Measurements from ENCODE around the gene EFNA1.
A peak's percentile ranks its signal among the peaks of the same experiment; 100 is the strongest.

The EFNA1 gene

DNA sequence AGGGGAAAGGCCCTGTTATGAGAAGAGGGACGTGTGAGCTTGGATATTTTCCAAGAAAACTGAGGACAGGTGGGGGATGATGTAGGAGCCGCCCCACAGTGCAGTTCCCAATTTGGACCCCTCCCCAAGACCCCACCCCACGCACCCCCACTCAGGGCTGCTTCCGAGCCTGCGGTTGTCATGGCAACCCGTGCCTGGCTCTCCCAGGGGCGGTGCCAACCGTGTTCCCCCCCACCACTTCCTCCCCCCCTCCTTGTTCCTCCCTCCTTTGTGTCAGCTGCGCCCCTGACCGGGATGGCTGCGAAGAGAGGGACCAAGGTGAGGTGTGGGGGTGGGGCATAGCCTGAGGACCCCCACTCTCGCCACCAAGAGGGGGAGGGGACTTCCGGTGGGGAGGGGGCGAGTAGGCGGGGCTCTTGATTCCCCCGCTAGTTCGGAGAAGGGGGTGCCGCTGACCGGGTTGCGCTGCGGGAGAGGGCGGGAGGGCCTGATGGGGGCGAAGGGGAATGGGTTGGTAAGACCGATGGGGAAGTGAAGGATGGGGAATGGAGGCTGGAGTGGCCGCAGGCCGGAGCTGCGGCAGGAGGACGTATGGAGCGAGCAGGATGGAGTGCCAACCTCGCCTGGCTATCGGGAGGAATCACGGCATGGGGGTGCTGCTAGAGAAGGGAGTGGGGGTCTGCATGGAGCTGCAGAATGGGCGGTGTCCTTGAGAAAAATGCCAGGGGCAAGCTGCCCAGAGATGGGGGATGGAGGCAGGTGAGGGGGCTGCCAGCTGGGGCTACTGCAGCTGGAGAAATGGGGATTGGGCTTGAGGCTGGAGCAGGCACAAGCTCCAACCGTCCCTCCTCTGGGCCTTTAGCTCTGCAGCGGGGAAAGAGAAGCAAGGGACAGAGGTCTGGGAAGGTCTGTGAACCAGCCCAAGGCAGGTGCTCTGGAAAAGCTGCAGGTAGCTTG is 46.9 kb downstream of the EFNA1 start:
- DNase-seq (ENCODE audit: extremely low spot score): no peak
- ChIA-PET CTCF (interaction anchor here (1.0 to 5.7 kb wide), 5 partner anchors 19 to 89 kb away, joined by 4 to 52 read pairs (median 7); no protein-coding TSS in a partner anchor), POLR2A (interaction anchor here (0.6 to 4.5 kb wide), 13 partner anchors 11 to 435 kb away, joined by 3 to 96 read pairs (median 5); partner anchors contain the start of genes ADAM15, DPM3, MTX1 and SLC50A1)
- TF ChIP-seq TARDBP (IDR thresholded peaks at IDR 0.05): no peak
- TF ChIP-seq HDGF (IDR thresholded peaks at IDR 0.05; ENCODE audit: borderline replicate concordance): no peak
- TF ChIP-seq FOXK2 (IDR thresholded peaks at IDR 0.05): no peak
- TF ChIP-seq NFRKB (IDR thresholded peaks at IDR 0.05): no peak
- TF ChIP-seq ZNF384 (IDR thresholded peaks at IDR 0.05): no peak
- no peak for TF ChIP-seq BHLHE40 (IDR thresholded peaks at IDR 0.05; ENCODE audit: borderline replicate concordance)
- TF ChIP-seq FOXA1 (IDR thresholded peaks at IDR 0.05): no peak
- no peak for TF ChIP-seq ELF4 (IDR thresholded peaks at IDR 0.05)
- no peak for TF ChIP-seq ARNT (IDR thresholded peaks at IDR 0.05)
- no peak for TF ChIP-seq SP1 (IDR thresholded peaks at IDR 0.05)
- TF ChIP-seq CTBP1 (IDR thresholded peaks at IDR 0.05; ENCODE audit: borderline replicate concordance): no peak
- TF ChIP-seq FOXM1 (IDR thresholded peaks at IDR 0.05; ENCODE audit: borderline replicate concordance): no peak
- TF ChIP-seq L3MBTL2 (conservative IDR thresholded peaks at IDR 0.05): no peak
- no peak for TF ChIP-seq LEF1 (IDR thresholded peaks at IDR 0.05; ENCODE audit: borderline replicate concordance)
- TF ChIP-seq SUZ12 (IDR thresholded peaks at IDR 0.05): no peak
- TF ChIP-seq, protein P1, sequence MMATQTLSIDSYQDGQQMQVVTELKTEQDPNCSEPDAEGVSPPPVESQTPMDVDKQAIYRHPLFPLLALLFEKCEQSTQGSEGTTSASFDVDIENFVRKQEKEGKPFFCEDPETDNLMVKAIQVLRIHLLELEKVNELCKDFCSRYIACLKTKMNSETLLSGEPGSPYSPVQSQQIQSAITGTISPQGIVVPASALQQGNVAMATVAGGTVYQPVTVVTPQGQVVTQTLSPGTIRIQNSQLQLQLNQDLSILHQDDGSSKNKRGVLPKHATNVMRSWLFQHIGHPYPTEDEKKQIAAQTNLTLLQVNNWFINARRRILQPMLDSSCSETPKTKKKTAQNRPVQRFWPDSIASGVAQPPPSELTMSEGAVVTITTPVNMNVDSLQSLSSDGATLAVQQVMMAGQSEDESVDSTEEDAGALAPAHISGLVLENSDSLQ (IDR thresholded peaks at IDR 0.05): no peak

DNA sequence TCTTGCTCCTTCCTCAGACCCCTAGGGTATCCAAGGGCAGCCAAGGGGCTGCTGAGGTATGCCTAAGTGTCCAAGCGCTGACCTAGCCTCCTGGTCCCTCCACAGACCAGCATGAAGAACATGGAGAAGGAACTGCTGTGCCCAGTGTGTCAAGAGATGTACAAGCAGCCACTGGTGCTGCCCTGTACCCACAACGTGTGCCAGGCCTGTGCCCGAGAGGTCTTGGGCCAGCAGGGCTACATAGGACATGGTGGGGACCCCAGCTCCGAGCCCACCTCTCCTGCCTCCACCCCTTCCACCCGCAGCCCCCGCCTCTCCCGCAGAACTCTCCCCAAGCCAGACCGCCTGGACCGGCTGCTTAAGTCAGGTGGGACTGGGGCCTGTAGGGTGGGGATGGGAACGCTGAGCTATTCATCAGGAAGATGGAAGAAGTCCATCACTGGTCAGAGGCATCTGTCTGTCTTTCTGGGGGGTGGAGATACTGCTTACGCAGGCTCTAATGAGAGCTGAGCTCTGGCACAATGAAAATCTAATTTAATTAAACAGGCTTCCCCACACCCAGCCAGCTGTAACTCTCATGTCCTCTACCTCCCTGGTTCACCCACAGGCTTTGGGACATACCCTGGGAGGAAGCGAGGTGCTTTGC is 47.7 kb downstream of the EFNA1 start:
- ChIA-PET POLR2A (interaction anchor here (0.7 to 4.5 kb wide), 7 partner anchors 8 to 52 kb away, joined by 3 to 96 read pairs (median 4); partner anchors contain the start of genes DPM3 and SLC50A1), CTCF (interaction anchor here (0.8 to 5.7 kb wide), 5 partner anchors 18 to 90 kb away, joined by 4 to 52 read pairs (median 6); no protein-coding TSS in a partner anchor)
- DNase-seq (ENCODE audit: extremely low spot score): no peak
- TF ChIP-seq ZNF384 (IDR thresholded peaks at IDR 0.05): no peak
- TF ChIP-seq LEF1 (IDR thresholded peaks at IDR 0.05; ENCODE audit: borderline replicate concordance): no peak
- no peak for TF ChIP-seq HDGF (IDR thresholded peaks at IDR 0.05; ENCODE audit: borderline replicate concordance)
- TF ChIP-seq FOXM1 (IDR thresholded peaks at IDR 0.05; ENCODE audit: borderline replicate concordance): no peak
- TF ChIP-seq NFRKB (IDR thresholded peaks at IDR 0.05): no peak
- TF ChIP-seq L3MBTL2 (conservative IDR thresholded peaks at IDR 0.05): no peak
- TF ChIP-seq SP1 (IDR thresholded peaks at IDR 0.05): no peak
- TF ChIP-seq FOXK2 (IDR thresholded peaks at IDR 0.05): no peak
- TF ChIP-seq FOXA1 (IDR thresholded peaks at IDR 0.05): no peak
- TF ChIP-seq ELF4 (IDR thresholded peaks at IDR 0.05): no peak

DNA sequence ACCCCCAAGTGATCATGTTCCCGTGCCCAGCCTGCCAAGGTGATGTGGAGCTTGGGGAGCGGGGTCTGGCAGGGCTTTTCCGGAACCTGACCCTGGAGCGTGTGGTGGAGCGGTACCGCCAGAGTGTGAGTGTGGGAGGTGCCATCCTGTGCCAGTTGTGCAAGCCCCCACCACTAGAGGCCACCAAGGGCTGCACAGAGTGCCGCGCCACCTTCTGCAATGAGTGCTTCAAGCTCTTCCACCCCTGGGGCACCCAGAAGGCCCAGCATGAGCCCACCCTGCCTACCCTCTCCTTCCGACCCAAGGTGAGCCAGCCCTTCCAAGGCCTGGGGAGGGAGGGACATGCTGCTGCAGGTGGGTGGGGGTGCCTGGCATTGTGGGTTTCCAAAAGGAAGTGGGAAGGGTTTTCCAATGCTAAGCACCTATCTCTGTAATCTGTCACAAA is 48.3 kb downstream of the EFNA1 start:
- CTCF ChIA-PET: interaction anchor here (0.6 to 5.7 kb wide), 6 partner anchors 18 to 987 kb away, joined by 3 to 52 read pairs (median 5); no protein-coding TSS in a partner anchor
- DNase-seq (ENCODE audit: extremely low spot score): no peak
- TF ChIP-seq L3MBTL2 (conservative IDR thresholded peaks at IDR 0.05): no peak
- TF ChIP-seq CTBP1 (IDR thresholded peaks at IDR 0.05; ENCODE audit: borderline replicate concordance): no peak
- TF ChIP-seq SP1 (IDR thresholded peaks at IDR 0.05): no peak
- POLR2A ChIA-PET: interaction anchor here (1.1 to 4.5 kb wide), 4 partner anchors 9 to 51 kb away, joined by 3 to 96 read pairs (median 5); partner anchors contain the start of gene SLC50A1

DNA sequence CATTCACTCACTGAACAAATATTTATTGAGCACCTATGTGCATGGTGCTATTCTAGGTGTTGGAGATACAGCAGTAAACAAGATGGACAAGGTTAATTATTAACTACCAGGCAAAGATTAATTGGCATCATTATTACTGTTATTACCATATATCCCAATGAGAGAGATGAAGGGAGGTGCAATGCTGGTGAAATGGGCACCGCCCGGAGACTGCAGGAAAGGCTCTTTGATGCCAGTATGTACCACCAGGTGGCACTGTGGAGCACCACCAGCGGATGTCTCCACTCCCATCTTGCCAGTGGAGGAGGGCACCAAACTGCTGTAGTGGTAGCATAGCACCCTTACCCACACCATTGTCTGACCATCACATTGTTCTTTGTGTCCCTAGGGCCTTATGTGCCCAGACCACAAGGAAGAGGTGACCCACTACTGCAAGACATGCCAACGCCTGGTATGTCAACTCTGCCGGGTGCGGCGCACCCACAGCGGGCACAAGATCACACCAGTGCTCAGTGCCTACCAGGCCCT is 48.9 kb downstream of the EFNA1 start:
- TF ChIP-seq FOXA1 (IDR thresholded peaks at IDR 0.05): no peak
- TF ChIP-seq L3MBTL2 (conservative IDR thresholded peaks at IDR 0.05): no peak
- POLR2A ChIA-PET: interaction anchor here (1.0 to 3.1 kb wide), 3 partner anchors 9 to 50 kb away, joined by 3 to 22 read pairs (median 3); no protein-coding TSS in a partner anchor
- CTCF ChIA-PET: interaction anchor here (0.6 to 2.0 kb wide), 5 partner anchors 9 to 987 kb away, joined by 3 to 14 read pairs (median 3); no protein-coding TSS in a partner anchor

DNA sequence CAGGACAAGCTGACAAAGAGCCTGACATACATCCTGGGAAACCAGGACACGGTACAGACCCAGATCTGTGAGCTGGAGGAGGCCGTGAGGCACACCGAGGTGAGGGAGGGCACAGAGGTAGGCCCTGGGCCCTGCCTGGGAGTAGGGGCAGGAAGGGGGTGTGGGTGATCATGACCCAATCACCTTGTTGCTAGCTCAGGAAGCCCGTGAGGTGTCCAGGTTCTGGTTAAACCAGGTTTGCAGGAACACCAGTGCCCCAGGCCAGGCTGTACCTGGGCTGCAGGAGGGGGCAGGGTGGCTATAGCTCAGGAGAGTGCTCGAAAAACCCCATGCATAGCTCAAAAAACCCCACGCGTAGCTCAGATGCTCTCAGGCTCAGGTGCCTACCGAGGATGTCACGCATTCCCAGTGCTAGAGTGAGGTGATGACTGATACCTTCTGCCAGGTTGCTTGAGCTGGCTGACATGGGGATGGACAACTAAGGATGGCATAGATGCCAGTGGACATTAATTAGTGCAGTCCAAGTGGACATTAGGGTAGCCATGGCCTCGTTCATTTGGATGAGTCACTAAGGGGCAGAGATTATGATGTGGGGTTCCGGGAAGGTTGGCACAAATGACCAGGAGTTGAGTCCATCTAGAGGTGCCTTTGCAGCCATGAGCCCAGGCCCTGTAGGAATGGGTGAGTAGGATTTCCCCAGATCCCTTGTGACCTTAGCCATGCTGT is 49.7 kb downstream of the EFNA1 start:
- ChIA-PET POLR2A (interaction anchor here (1.0 to 3.1 kb wide), 2 partner anchors 17 to 49 kb away, joined by 3 to 22 read pairs; no protein-coding TSS in a partner anchor), CTCF (interaction anchor here (0.8 to 2.0 kb wide), 4 partner anchors 10 to 17 kb away, joined by 3 to 14 read pairs (median 4); no protein-coding TSS in a partner anchor)
- DNase-seq (ENCODE audit: extremely low spot score): no peak
- TF ChIP-seq BHLHE40 (IDR thresholded peaks at IDR 0.05; ENCODE audit: borderline replicate concordance) (no peak), ELF4 (IDR thresholded peaks at IDR 0.05) (no peak), CTBP1 (IDR thresholded peaks at IDR 0.05; ENCODE audit: borderline replicate concordance) (no peak), ZNF384 (IDR thresholded peaks at IDR 0.05) (no peak), ARNT (IDR thresholded peaks at IDR 0.05) (no peak), NFRKB (IDR thresholded peaks at IDR 0.05) (no peak), FOXA1 (IDR thresholded peaks at IDR 0.05) (no peak), TARDBP (IDR thresholded peaks at IDR 0.05) (no peak), SUZ12 (IDR thresholded peaks at IDR 0.05) (no peak), HDGF (IDR thresholded peaks at IDR 0.05; ENCODE audit: borderline replicate concordance) (no peak), L3MBTL2 (conservative IDR thresholded peaks at IDR 0.05) (no peak), SP1 (IDR thresholded peaks at IDR 0.05) (no peak)

More for the DNA sequence above, 48.9 kb downstream of the EFNA1 start:
- DNase-seq (ENCODE audit: extremely low spot score): peak; percentile 89

DNA sequence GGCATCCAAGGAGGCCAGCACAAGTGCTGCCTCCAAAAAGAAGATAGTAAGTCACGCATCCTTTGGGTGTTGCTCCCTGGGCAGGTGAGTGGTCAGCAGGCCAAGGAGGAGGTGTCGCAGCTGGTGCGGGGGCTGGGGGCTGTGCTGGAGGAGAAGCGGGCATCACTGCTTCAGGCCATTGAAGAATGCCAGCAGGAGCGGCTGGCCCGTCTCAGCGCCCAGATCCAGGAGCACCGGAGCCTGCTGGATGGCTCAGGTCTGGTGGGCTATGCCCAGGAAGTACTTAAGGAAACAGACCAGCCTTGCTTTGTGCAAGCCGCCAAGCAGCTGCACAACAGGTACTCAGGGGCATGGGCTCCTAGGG is 50.2 kb downstream of the EFNA1 start:
- ChIA-PET CTCF (interaction anchor here (1.3 to 2.0 kb wide), 2 partner anchors 10 to 15 kb away, joined by 6 to 14 read pairs; no protein-coding TSS in a partner anchor), POLR2A (interaction anchor here (1.0 to 3.1 kb wide), 3 partner anchors 16 to 49 kb away, joined by 3 to 22 read pairs (median 3); no protein-coding TSS in a partner anchor)
- DNase-seq (ENCODE audit: extremely low spot score): no peak
- no peak for TF ChIP-seq BHLHE40 (IDR thresholded peaks at IDR 0.05; ENCODE audit: borderline replicate concordance)
- TF ChIP-seq HDGF (IDR thresholded peaks at IDR 0.05; ENCODE audit: borderline replicate concordance): no peak
- no peak for TF ChIP-seq FOXA1 (IDR thresholded peaks at IDR 0.05)
- TF ChIP-seq ZNF384 (IDR thresholded peaks at IDR 0.05): no peak
- no peak for TF ChIP-seq SUZ12 (IDR thresholded peaks at IDR 0.05)
- TF ChIP-seq L3MBTL2 (conservative IDR thresholded peaks at IDR 0.05): no peak
- no peak for TF ChIP-seq LEF1 (IDR thresholded peaks at IDR 0.05; ENCODE audit: borderline replicate concordance)
- TF ChIP-seq SP1 (IDR thresholded peaks at IDR 0.05): no peak
- no peak for TF ChIP-seq FOXM1 (IDR thresholded peaks at IDR 0.05; ENCODE audit: borderline replicate concordance)
- TF ChIP-seq ARNT (IDR thresholded peaks at IDR 0.05): no peak
